Dedifferentiated amniotic fluid mesenchymal stem cell (primary cell): ENCODE measurements around the gene SRCAP.

ENCODE experiments used
- DNase-seq: peaks from one replicate; pipeline ENCODE4 v3.0.0-alpha.2; 2016; ENCODE audit errors: extremely low spot score

SRCAP gene

GRCh38 chr16:30736995-30737793 lies 38.2 kb downstream of the SRCAP start:
- DNase-seq, result no peak

GRCh38 chr16:30737794-30738648 lies 39.0 kb downstream of the SRCAP start:
- no peak for DNase-seq

- DNase-seq, result no peak
These were observed 40.3 kb downstream of the SRCAP start for GRCh38 chr16:30738984-30739951.

- DNase-seq, result peak; percentile 61
These were observed 41.6 kb downstream of the SRCAP start for GRCh38 chr16:30740364-30741251.

- peak; percentile 59 for DNase-seq
These were observed 42.5 kb downstream of the SRCAP start for GRCh38 chr16:30741461-30741914.

GRCh38 chr16:30743716-30744115 lies 44.7 kb downstream of the SRCAP start:
- no peak for DNase-seq

GRCh38 chr16:30744183-30744582 lies 45.2 kb downstream of the SRCAP start:
- DNase-seq, result no peak

GRCh38 chr16:30745082-30745481 lies 46.1 kb downstream of the SRCAP start:
- no peak for DNase-seq

GRCh38 chr16:30746638-30747175 lies 47.7 kb downstream of the SRCAP start:
- DNase-seq, result no peak

- DNase-seq, result no peak
These were observed 48.4 kb downstream of the SRCAP start for GRCh38 chr16:30747331-30747730.

GRCh38 chr16:30747799-30748633 lies 49.0 kb downstream of the SRCAP start, which contains the start of gene PHKG2:
Gene PHKG2 (plus strand): TSS chr16:30748425. CDS start chr16:30748821, 396 bp downstream.
- DNase-seq, result peak; percentile 99

GRCh38 chr16:30748634-30749445 lies 49.9 kb downstream of the SRCAP start:
- DNase-seq, result no peak

- DNase-seq, result no peak
These were observed 51.2 kb downstream of the SRCAP start for GRCh38 chr16:30750201-30750600.

GRCh38 chr16:30750876-30751465 lies 52.0 kb downstream of the SRCAP start:
- DNase-seq, result no peak

GRCh38 chr16:30753596-30753995 lies 54.6 kb downstream of the SRCAP start:
- DNase-seq, result no peak

- no peak for DNase-seq
These were observed 57.2 kb downstream of the SRCAP start for GRCh38 chr16:30755955-30756780.

GRCh38 chr16:30756781-30757100 lies 57.8 kb downstream of the SRCAP start:
- DNase-seq, result no peak
